Upper lobe of left lung (tissue), 6 donors: ENCODE measurements around the gene MYNN. TPM values are rescaled to one million over a fixed set of nuclear protein-coding genes. Genes with fewer than 3 reads are reported as not detected.
"Not testable (repeated sequence)": the region's sequence is repeated elsewhere in the genome, so short reads cannot be mapped to it uniquely, and the experiment has no call there.

ENCODE experiments used
- ATAC-seq, 2 donors: fragments of 200-7000 bp; cut with Tn5 transposase; one replicate each; pipeline ENCODE4 v1.9.1; 2022; ENCODE audit warnings: mild to moderate bottlenecking in 2 of 2, moderate library complexity in 2 of 2; ENCODE audit not compliant: low FRiP score in 2 of 2
- DNase-seq, 2 donors: peaks; one replicate each; pipeline ENCODE4 v3.0.0-alpha.2; 2019 to 2020
- H3K27ac ChIP-seq, 4 donors: fragments of 200-600 bp; sonication (generic); one replicate each; pipeline ENCODE4 v1.5.1; 2016 to 2019
- H3K27me3 ChIP-seq, 4 donors: fragments of 200-600 bp; sonication (generic); one replicate each; pipeline ENCODE4 v1.5.1; 2017 to 2019
- H3K36me3 ChIP-seq, 4 donors: fragments of 200-600 bp; sonication (generic); one replicate each; pipeline ENCODE4 v1.5.1; 2016 to 2019
- H3K4me1 ChIP-seq, 4 donors: fragments of 200-600 bp; sonication (generic); one replicate each; pipeline ENCODE4 v1.5.1; 2018 to 2019
- H3K4me3 ChIP-seq, 4 donors: fragments of 200-600 bp; sonication (generic); one replicate each; pipeline ENCODE4 v1.5.1; 2017 to 2019; ENCODE audit warnings: mild to moderate bottlenecking in 2 of 4, moderate library complexity in 1 of 4
- H3K9me3 ChIP-seq, 4 donors: fragments of 200-600 bp; sonication (generic); one replicate each; pipeline ENCODE4 v1.5.1; 2018 to 2019
- CTCF ChIP-seq, 6 experiments: fragments of 450-650 bp in 4 of 6; fragments of 200-600 bp in 2 of 6; sonication (generic) in 2 of 6; IDR thresholded peaks; one replicate each; pipeline ENCODE4 v1.5.1; 2016 to 2019; ENCODE audit warnings: antibody characterized with exemption in 6 of 6
- EP300 ChIP-seq, 4 donors: sonication (generic); formaldehyde crosslinking; IDR thresholded peaks; one replicate each; pipeline ENCODE4 v1.5.1; 2017; ENCODE audit warnings: antibody characterized with exemption in 4 of 4, control low read depth in 2 of 4
- POLR2A ChIP-seq, 4 donors: fragments of 450-650 bp; IDR thresholded peaks; one replicate each; pipeline ENCODE4 v1.5.1; 2016 to 2017; ENCODE audit warnings: antibody characterized with exemption in 4 of 4, mild to moderate bottlenecking in 2 of 4
- POLR2AphosphoS5 ChIP-seq, 2 donors: sonication (generic); formaldehyde crosslinking; IDR thresholded peaks; one replicate each; pipeline ENCODE4 v1.5.1; 2017; ENCODE audit warnings: antibody characterized with exemption in 2 of 2
- WGBS, 2 donors: methylation state at CpG; one replicate each; pipeline ENCODE4 v1.1.5; 2017 to 2018; 5-methylcytosine and 5-hydroxymethylcytosine counted together
- total RNA-seq, 6 donors: library from RNA; depleted of rRNA in 4 of 6; stranded (reverse); fragments of >200 nt in 4 of 6; gene quantifications; one replicate each; pipeline versions ENCODE4 v1.1.0 to v1.2.1, GENCODE V29; 2016 to 2021
- donor health status: DM: no; HTN: no; CAD: no; lungs with moderate emphysema.
- donor health status: DM: no; HTN: yes; CAD: no; lungs with severe emphysema.

Gene MYNN
- total RNA-seq: 10 to 100 TPM in 3 of 6 donors, 1 to 10 TPM in 3; 2.3 to 22.5 (median 10.9) TPM

GRCh38 chr3:169772897-169773816 lies at the start of gene MYNN:
TSS of gene MYNN (plus strand) at chr3:169773396. CDS start at chr3:169774296, 900 bp downstream.
- DNase-seq (peak; percentile 93 to 96), ATAC-seq (peak; percentile 96 to 98)
- 1% methylated on average over 20 to 50 of the region's 61 CpGs for WGBS, 2 donors
- Histone ChIP-seq H3K4me1 (peaks cover 15 to 27% (median 23%) of the 10 kb centered on the region in 4 donors), H3K27ac (peak within 1 kb of the TSS; percentile 98 to 100 (median 98)), H3K9me3 (no peaks in the 10 kb centered on the region), H3K36me3 (peaks cover 0 to 31% (median 10%) of the 10 kb centered on the region in 4 donors), H3K4me3 (peak within 1 kb of the TSS; percentile 69 to 84 (median 78)), H3K27me3 (no peaks in the 10 kb centered on the region)
- TF ChIP-seq EP300 (IDR thresholded peaks at IDR 0.05) (peak in 1 of 4 donors; percentile 70), POLR2A (IDR thresholded peaks at IDR 0.05) (peak; percentile 97 to 100 (median 99)), CTCF (IDR thresholded peaks at IDR 0.05) (peak in 2 of 6 experiments; percentile 6 to 18), POLR2AphosphoS5 (IDR thresholded peaks at IDR 0.05) (peak; percentile 100)

- not testable (repeated sequence) for DNase-seq, ATAC-seq, H3K4me1 ChIP-seq, H3K36me3 ChIP-seq, H3K27ac ChIP-seq, H3K27me3 ChIP-seq, H3K4me3 ChIP-seq
- peaks cover 0 to 12% (median 3%) of the 10 kb centered on the region in 4 donors for H3K9me3 ChIP-seq
Measured at GRCh38 chr3:169731857-169732256, 41.3 kb upstream of the MYNN start.

- Histone ChIP-seq H3K27me3 (no peaks in the 10 kb centered on the region), H3K4me1 (no peaks in the 10 kb centered on the region), H3K4me3 (no peak overlapping the region), H3K36me3 (no peaks in the 10 kb centered on the region), H3K27ac (no peak overlapping the region), H3K9me3 (peaks cover 0 to 5% (median 4%) of the 10 kb centered on the region in 4 donors)
- no peak for DNase-seq
- WGBS, 2 donors: 64 to 66% methylated on average over 2 of the region's 2 CpGs
- no peak for ATAC-seq
- TF ChIP-seq POLR2A (IDR thresholded peaks at IDR 0.05) (no peak), EP300 (IDR thresholded peaks at IDR 0.05) (no peak), POLR2AphosphoS5 (IDR thresholded peaks at IDR 0.05) (no peak), CTCF (IDR thresholded peaks at IDR 0.05) (no peak)
Measured at GRCh38 chr3:169739067-169739466, 34.1 kb upstream of the MYNN start.

GRCh38 chr3:169744366-169745054 lies 28.7 kb upstream of the MYNN start:
- Histone ChIP-seq H3K27ac (no peak overlapping the region), H3K36me3 (no peaks in the 10 kb centered on the region), H3K4me1 (no peaks in the 10 kb centered on the region), H3K27me3 (no peaks in the 10 kb centered on the region), H3K4me3 (no peak overlapping the region), H3K9me3 (no peaks in the 10 kb centered on the region)
- DNase-seq (no peak), ATAC-seq (no peak)
- 78 to 84% methylated on average over 1 of the region's 1 CpG for WGBS, 2 donors
- no peak for TF ChIP-seq POLR2A (IDR thresholded peaks at IDR 0.05)
- TF ChIP-seq CTCF (IDR thresholded peaks at IDR 0.05): peak in 3 of 6 experiments; percentile 7 to 23 (median 19)

- Histone ChIP-seq H3K27ac (no peak overlapping the region), H3K9me3 (no peaks in the 10 kb centered on the region), H3K4me1 (no peaks in the 10 kb centered on the region), H3K27me3 (no peaks in the 10 kb centered on the region), H3K36me3 (no peaks in the 10 kb centered on the region), H3K4me3 (no peak overlapping the region)
- no peak for TF ChIP-seq POLR2AphosphoS5 (IDR thresholded peaks at IDR 0.05)
- no peak for TF ChIP-seq POLR2A (IDR thresholded peaks at IDR 0.05)
- TF ChIP-seq CTCF (IDR thresholded peaks at IDR 0.05): no peak
- TF ChIP-seq EP300 (IDR thresholded peaks at IDR 0.05): no peak
- DNase-seq: no peak
- ATAC-seq: no peak
- 63 to 71% methylated on average over 6 of the region's 6 CpGs for WGBS, 2 donors
Measured at GRCh38 chr3:169746924-169747323, 26.3 kb upstream of the MYNN start.
